Upper lobe of left lung (tissue), 6 donors: Measurements from ENCODE around the gene DNA2. TPM values are rescaled to one million over a fixed set of nuclear protein-coding genes. Genes with fewer than 3 reads are reported as not detected.

Source experiments
- ATAC-seq, 2 donors: fragments of 200-7000 bp; cut with Tn5 transposase; one replicate each; pipeline ENCODE4 v1.9.1; 2022; ENCODE audit warnings: mild to moderate bottlenecking in 2 of 2, moderate library complexity in 2 of 2; ENCODE audit not compliant: low FRiP score in 2 of 2
- DNase-seq, 2 donors: peaks; one replicate each; pipeline ENCODE4 v3.0.0-alpha.2; 2019 to 2020
- H3K27ac ChIP-seq, 4 donors: fragments of 200-600 bp; sonication (generic); one replicate each; pipeline ENCODE4 v1.5.1; 2016 to 2019
- H3K27me3 ChIP-seq, 4 donors: fragments of 200-600 bp; sonication (generic); one replicate each; pipeline ENCODE4 v1.5.1; 2017 to 2019
- H3K36me3 ChIP-seq, 4 donors: fragments of 200-600 bp; sonication (generic); one replicate each; pipeline ENCODE4 v1.5.1; 2016 to 2019
- H3K4me1 ChIP-seq, 4 donors: fragments of 200-600 bp; sonication (generic); one replicate each; pipeline ENCODE4 v1.5.1; 2018 to 2019
- H3K4me3 ChIP-seq, 4 donors: fragments of 200-600 bp; sonication (generic); one replicate each; pipeline ENCODE4 v1.5.1; 2017 to 2019; ENCODE audit warnings: mild to moderate bottlenecking in 2 of 4, moderate library complexity in 1 of 4
- H3K9me3 ChIP-seq, 4 donors: fragments of 200-600 bp; sonication (generic); one replicate each; pipeline ENCODE4 v1.5.1; 2018 to 2019
- CTCF ChIP-seq, 6 experiments: fragments of 450-650 bp in 4 of 6; fragments of 200-600 bp in 2 of 6; sonication (generic) in 2 of 6; IDR thresholded peaks; one replicate each; pipeline ENCODE4 v1.5.1; 2016 to 2019; ENCODE audit warnings: antibody characterized with exemption in 6 of 6
- EP300 ChIP-seq, 4 donors: sonication (generic); formaldehyde crosslinking; IDR thresholded peaks; one replicate each; pipeline ENCODE4 v1.5.1; 2017; ENCODE audit warnings: antibody characterized with exemption in 4 of 4, control low read depth in 2 of 4
- POLR2A ChIP-seq, 4 donors: fragments of 450-650 bp; IDR thresholded peaks; one replicate each; pipeline ENCODE4 v1.5.1; 2016 to 2017; ENCODE audit warnings: antibody characterized with exemption in 4 of 4, mild to moderate bottlenecking in 2 of 4
- POLR2AphosphoS5 ChIP-seq, 2 donors: sonication (generic); formaldehyde crosslinking; IDR thresholded peaks; one replicate each; pipeline ENCODE4 v1.5.1; 2017; ENCODE audit warnings: antibody characterized with exemption in 2 of 2
- WGBS, 2 donors: methylation state at CpG; one replicate each; pipeline ENCODE4 v1.1.5; 2017 to 2018; 5-methylcytosine and 5-hydroxymethylcytosine counted together
- total RNA-seq, 6 donors: library from RNA; depleted of rRNA in 4 of 6; stranded (reverse); fragments of >200 nt in 4 of 6; gene quantifications; one replicate each; pipeline versions ENCODE4 v1.1.0 to v1.2.1, GENCODE V29; 2016 to 2021
- donor health status: DM: no; HTN: no; CAD: no; lungs with moderate emphysema.
- donor health status: DM: no; HTN: yes; CAD: no; lungs with severe emphysema.

Gene DNA2
- total RNA-seq, 6 donors from 2014 or later, result 1.4 to 19.9 (median 3.5) TPM

GRCh38 chr10:68496072-68496471 lies 24.3 kb upstream of the DNA2 start:
- DNase-seq (no peak), ATAC-seq (no peak)
- Histone ChIP-seq H3K9me3 (no peaks in the 10 kb centered on the region), H3K4me3 (no peak overlapping the region), H3K27ac (no peak overlapping the region), H3K27me3 (no peaks in the 10 kb centered on the region), H3K36me3 (peaks cover 0 to 78% (median 30%) of the 10 kb centered on the region in 4 donors), H3K4me1 (no peaks in the 10 kb centered on the region)
- WGBS, 2 donors, result 44 to 54% methylated on average over 2 of the region's 2 CpGs
- no peak for TF ChIP-seq EP300 (IDR thresholded peaks at IDR 0.05)

- H3K27ac ChIP-seq, result no peak overlapping the region
- H3K36me3 ChIP-seq, result peaks cover 0 to 83% (median 27%) of the 10 kb centered on the region in 4 donors
- DNase-seq, result no peak
- no peak for ATAC-seq
- H3K27me3 ChIP-seq, result no peaks in the 10 kb centered on the region
- no peak for TF ChIP-seq EP300 (IDR thresholded peaks at IDR 0.05)
- 50 to 63% methylated on average over 2 of the region's 2 CpGs for WGBS, 2 donors
- no peak overlapping the region for H3K4me3 ChIP-seq
- H3K4me1 ChIP-seq, result no peaks in the 10 kb centered on the region
- H3K9me3 ChIP-seq, result no peaks in the 10 kb centered on the region
Observed at GRCh38 chr10:68492118-68492517, 20.3 kb upstream of the DNA2 start.

GRCh38 chr10:68489919-68490318 lies 18.1 kb upstream of the DNA2 start:
- H3K4me1 ChIP-seq, result no peaks in the 10 kb centered on the region
- H3K9me3 ChIP-seq, result no peaks in the 10 kb centered on the region
- TF ChIP-seq POLR2A (IDR thresholded peaks at IDR 0.05) (no peak), POLR2AphosphoS5 (IDR thresholded peaks at IDR 0.05) (no peak), EP300 (IDR thresholded peaks at IDR 0.05) (no peak), CTCF (IDR thresholded peaks at IDR 0.05) (no peak)
- peaks cover 11 to 92% (median 45%) of the 10 kb centered on the region in 4 donors for H3K36me3 ChIP-seq
- no peak overlapping the region for H3K4me3 ChIP-seq
- DNase-seq (no peak), ATAC-seq (no peak)
- no peaks in the 10 kb centered on the region for H3K27me3 ChIP-seq
- 76 to 83% methylated on average over 3 of the region's 3 CpGs for WGBS, 2 donors
- H3K27ac ChIP-seq, result no peak overlapping the region

- H3K4me3 ChIP-seq, result no peak overlapping the region
- no peak for ATAC-seq
- WGBS, 2 donors, result 55 to 58% methylated on average over 3 of the region's 3 CpGs
Observed at GRCh38 chr10:68474021-68474420, 2.2 kb upstream of the DNA2 start.

GRCh38 chr10:68471063-68471585 lies 649 bp downstream of the DNA2 start:
- H3K4me3 ChIP-seq, result peak overlapping the region; percentile 18 to 74 (median 57)
- no peaks in the 10 kb centered on the region for H3K36me3 ChIP-seq
- H3K9me3 ChIP-seq, result no peaks in the 10 kb centered on the region
- peaks cover 8 to 18% (median 11%) of the 10 kb centered on the region in 4 donors for H3K4me1 ChIP-seq
- no peak for DNase-seq
- 2 to 3% methylated on average over 13 to 14 of the region's 14 CpGs for WGBS, 2 donors
- ATAC-seq, result no peak
- no peaks in the 10 kb centered on the region for H3K27me3 ChIP-seq
- peak overlapping the region in 2 of 4 donors; percentile 37 to 74 for H3K27ac ChIP-seq
- TF ChIP-seq POLR2A (IDR thresholded peaks at IDR 0.05), result no peak
- TF ChIP-seq CTCF (IDR thresholded peaks at IDR 0.05), result no peak
- no peak for TF ChIP-seq POLR2AphosphoS5 (IDR thresholded peaks at IDR 0.05)
- no peak for TF ChIP-seq EP300 (IDR thresholded peaks at IDR 0.05)

More at GRCh38 chr10:68474021-68474420, 2.2 kb upstream of the DNA2 start:
- H3K27ac ChIP-seq, result no peak overlapping the region
- no peaks in the 10 kb centered on the region for H3K36me3 ChIP-seq
- H3K4me1 ChIP-seq, result peaks cover 8 to 18% (median 11%) of the 10 kb centered on the region in 4 donors
- no peaks in the 10 kb centered on the region for H3K9me3 ChIP-seq
- no peak for TF ChIP-seq POLR2A (IDR thresholded peaks at IDR 0.05)
- no peak for DNase-seq
- H3K27me3 ChIP-seq, result no peaks in the 10 kb centered on the region

- H3K4me1 ChIP-seq, result peaks cover 8 to 18% (median 11%) of the 10 kb centered on the region in 4 donors
- H3K27me3 ChIP-seq, result no peaks in the 10 kb centered on the region
- no peak overlapping the region for H3K27ac ChIP-seq
- DNase-seq, result no peak
- no peaks in the 10 kb centered on the region for H3K36me3 ChIP-seq
- WGBS, 2 donors, result 42 to 47% methylated on average over 6 of the region's 6 CpGs
- H3K9me3 ChIP-seq, result no peaks in the 10 kb centered on the region
- no peak for ATAC-seq
- TF ChIP-seq EP300 (IDR thresholded peaks at IDR 0.05) (no peak), CTCF (IDR thresholded peaks at IDR 0.05) (no peak), POLR2AphosphoS5 (IDR thresholded peaks at IDR 0.05) (no peak), POLR2A (IDR thresholded peaks at IDR 0.05) (no peak)
- no peak overlapping the region for H3K4me3 ChIP-seq
Observed at GRCh38 chr10:68470300-68470699, 1.5 kb downstream of the DNA2 start.
